ENCODE measurements around the gene TFEB.

TFEB gene

GRCh38 chr6:41704656-41705310, 30.6 kb downstream of the TFEB start:
- DNase-seq = no peak

GRCh38 chr6:41704028-41704427, 31.4 kb downstream of the TFEB start:
- DNase-seq = no peak

- no peak for DNase-seq
Observed at GRCh38 chr6:41702771-41703494, 32.5 kb downstream of the TFEB start.

DNA sequence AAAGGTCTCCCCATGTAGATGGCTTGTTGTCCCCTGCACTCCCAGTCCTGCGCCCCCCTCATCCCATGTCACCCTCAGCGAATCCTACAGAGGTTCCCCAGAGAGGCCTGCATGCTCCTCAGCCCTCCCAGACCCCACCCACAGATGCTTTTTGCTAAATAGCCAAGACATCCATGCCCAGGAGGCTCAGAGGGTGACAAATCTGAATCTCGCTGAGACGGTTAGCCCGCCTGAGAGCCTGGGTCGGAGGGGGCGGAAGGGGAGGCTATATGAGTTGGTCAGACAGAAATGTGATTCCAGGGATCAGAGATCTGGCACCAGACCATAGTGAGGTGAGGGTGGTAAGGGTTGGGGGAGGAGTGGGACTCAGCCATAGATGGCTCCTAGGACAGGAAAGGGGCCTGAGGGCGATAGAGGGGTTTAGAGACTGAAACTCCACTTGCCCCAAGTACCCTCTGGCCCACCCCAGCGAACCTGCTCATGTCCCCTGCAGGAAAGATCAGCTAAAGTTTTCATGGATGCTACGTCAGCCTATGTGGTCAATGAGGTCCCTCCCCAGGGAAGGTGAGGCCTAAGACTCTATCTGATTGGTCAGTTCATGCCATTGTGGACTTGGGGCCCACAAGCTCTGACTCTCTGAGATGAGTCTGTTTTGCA, 33.2 kb downstream of the TFEB start:
- no peak for DNase-seq

GRCh38 chr6:41700463-41701347, 34.7 kb downstream of the TFEB start:
- no peak for DNase-seq

DNA sequence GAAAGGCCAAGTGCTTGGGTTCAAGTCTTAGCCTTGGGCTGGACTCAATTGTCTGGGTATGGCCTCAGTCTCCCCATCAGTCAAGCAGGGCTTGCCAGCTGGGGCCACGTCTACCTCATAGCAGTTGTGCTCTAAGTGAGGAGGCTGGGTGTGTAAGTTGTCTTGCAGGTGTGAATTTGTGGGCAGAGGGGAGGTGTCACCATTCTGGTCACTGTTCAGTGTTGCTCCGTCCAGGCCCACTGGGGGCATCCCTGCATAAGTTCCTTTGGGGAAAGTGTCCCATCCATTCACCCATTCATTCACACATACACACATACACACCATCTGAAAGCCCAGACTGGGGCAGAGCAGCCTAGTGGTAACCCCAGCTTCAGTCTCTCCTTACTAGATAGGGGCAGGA, 36.3 kb downstream of the TFEB start:
- DNase-seq = no peak

GRCh38 chr6:41697861-41698781, 37.3 kb downstream of the TFEB start:
- no peak for DNase-seq

DNA sequence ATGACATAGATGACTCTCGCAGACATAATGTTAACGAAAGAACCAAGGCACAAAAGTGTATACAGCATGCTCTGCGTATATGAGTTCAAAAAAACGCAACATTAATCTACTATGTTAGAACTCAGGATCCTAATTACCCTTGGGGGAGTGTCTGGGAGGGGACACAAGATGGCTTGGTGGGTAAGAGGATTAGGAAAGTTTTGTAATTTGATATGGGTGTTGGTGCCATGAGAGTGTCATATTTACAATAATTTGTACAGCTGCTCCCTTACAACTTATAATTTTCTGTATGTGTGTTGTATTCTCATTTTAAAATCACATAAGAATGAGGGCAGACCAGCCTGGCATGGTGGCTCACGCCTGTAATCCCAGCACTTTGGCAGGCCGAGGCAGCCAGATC, 38.6 kb downstream of the TFEB start:
- DNase-seq = no peak

GRCh38 chr6:41695825-41696224, 39.6 kb downstream of the TFEB start:
- no peak for DNase-seq

- DNase-seq = no peak
Observed at GRCh38 chr6:41694815-41695526, 40.4 kb downstream of the TFEB start.

- no peak for DNase-seq
Observed at GRCh38 chr6:41693281-41694240, 41.8 kb downstream of the TFEB start.

DNA sequence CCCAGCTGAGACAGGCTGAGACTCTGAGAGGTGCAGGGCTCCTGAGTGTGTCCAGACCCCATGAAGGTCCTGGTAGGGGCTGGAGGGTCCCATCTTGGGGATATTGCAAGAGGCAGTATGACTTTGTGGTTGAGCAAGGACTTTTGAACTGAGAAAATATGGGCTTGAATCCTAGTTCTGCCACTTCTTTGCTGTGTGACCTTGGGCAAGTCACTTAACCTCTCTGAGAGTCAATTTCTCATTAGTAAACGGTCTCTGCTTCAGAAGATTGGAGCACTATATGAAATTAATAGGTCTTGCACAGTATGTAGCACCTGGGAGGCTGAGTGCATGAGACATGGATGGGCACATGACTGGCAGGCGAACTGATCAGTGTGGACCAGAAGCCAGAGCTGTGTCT, 42.7 kb downstream of the TFEB start:
- DNase-seq = no peak

GRCh38 chr6:41692080-41692675, 43.2 kb downstream of the TFEB start:
- DNase-seq = no peak

DNA sequence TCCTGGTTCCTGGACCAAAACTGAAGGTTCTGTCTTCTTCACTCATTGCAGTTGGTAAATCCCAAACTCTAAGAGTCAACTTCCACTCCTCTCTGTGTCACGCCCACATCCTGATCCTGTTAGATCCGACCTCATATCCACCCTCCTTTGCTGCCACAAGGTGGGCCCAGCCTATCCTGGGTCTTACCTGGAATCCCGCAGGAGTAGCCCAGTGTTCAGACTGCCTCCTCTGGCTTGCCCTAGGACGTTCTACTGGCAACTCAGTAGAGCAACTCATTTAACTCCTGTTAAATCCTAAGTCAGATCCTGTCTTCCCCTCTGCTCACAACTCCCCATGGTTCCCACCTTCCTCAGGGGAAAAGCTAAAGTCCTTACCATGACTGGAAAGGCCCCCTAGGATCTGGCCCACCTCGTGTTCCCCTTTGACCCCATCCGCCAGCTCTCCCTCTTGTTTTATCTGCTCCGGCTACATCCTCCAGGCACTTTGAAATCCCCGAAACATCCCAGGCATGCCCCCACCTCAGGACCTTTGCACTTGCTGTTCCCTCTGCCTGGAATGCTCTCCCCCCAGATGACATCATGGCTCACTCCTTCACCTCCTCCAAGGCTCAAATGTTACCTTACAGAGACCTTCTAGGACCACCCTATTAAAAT, 43.9 kb downstream of the TFEB start:
- no peak for DNase-seq

DNA sequence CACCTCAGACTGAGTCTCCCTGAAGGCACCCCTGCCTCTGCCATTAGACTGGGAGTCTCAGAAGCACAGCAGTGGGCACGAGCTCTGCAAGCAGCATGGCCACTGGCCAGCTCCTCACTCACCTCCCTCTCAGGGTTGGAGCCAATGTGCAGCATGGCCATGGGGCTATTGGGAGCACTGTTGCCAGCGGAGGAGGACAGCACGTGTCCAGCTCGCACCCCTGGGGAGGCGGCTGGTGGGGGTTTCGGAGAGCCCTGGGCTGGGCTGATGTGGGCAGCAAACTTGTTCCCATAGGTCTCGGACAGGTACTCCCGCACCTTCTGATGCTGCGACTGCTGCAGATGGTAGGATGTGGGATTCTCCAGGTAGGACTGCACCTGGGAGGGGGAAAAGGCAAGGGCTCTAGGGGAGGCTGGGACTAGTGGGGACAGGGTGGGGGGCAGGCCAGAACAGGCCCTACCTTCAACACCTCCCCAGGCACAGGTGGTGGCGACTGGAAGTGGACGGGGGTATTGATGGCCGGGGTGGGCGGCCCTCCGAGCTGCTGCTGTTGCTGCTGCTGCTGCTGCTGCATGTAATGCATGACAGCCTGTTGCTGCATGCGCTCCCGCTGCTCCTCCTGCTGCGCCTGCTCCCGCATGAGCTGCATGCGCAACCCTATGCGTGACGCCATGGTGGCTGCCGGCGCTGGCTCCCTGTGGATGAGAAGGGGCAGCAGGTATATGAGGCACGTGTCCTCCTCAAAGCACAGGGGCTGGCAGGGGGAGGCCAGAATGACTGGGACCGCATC, 44.7 kb downstream of the TFEB start:
- no peak for DNase-seq

- no peak for DNase-seq
Observed at GRCh38 chr6:41689171-41690008, 46.0 kb downstream of the TFEB start.

GRCh38 chr6:41688256-41688965, 47.0 kb downstream of the TFEB start:
- no peak for DNase-seq
